Measurements from ENCODE around the gene SLC24A3. TPM values are rescaled to one million over a fixed set of nuclear protein-coding genes. Genes with fewer than 3 reads are reported as not detected.
A peak's percentile ranks its signal among the peaks of the same experiment; 100 is the strongest.

The SLC24A3 gene
- total RNA-seq, 1 donor from 2014 or later, result 14.0 TPM

DNA sequence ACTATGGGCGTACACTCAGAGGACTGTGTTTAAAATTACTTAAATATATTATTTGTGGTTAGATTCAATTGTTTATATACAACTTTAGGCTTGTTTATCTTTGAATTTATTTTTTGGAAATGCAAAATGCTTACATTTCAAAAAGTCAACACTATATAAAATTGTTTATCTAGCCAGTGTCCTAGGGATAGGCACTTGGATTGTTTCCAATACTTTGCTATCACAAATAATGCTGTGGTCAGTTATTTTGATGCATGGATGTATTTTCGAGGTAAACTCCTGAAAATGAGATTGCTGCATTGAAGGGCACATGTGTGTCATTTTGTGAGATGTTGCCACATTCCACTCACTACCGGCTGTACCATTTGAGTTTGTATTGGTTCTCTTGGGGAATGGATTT, 213.9 kb downstream of the SLC24A3 start:
- TF ChIP-seq, protein P1, sequence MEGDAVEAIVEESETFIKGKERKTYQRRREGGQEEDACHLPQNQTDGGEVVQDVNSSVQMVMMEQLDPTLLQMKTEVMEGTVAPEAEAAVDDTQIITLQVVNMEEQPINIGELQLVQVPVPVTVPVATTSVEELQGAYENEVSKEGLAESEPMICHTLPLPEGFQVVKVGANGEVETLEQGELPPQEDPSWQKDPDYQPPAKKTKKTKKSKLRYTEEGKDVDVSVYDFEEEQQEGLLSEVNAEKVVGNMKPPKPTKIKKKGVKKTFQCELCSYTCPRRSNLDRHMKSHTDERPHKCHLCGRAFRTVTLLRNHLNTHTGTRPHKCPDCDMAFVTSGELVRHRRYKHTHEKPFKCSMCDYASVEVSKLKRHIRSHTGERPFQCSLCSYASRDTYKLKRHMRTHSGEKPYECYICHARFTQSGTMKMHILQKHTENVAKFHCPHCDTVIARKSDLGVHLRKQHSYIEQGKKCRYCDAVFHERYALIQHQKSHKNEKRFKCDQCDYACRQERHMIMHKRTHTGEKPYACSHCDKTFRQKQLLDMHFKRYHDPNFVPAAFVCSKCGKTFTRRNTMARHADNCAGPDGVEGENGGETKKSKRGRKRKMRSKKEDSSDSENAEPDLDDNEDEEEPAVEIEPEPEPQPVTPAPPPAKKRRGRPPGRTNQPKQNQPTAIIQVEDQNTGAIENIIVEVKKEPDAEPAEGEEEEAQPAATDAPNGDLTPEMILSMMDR (conservative IDR thresholded peaks at IDR 0.05), result no peak
- Mint-ChIP-seq H3K36me3 (peaks cover 6% of the 10 kb centered on the region), H3K27ac (peak overlapping the region; percentile 4), H3K4me3 (peak overlapping the region; percentile 15), H3K27me3 (peaks cover 3% of the 10 kb centered on the region), H3K9me3 (peaks cover 6% of the 10 kb centered on the region), H3K4me1 (ENCODE audit: unreplicated experiment) (peaks cover 69% of the 10 kb centered on the region)
- no peak for DNase-seq (ENCODE audit: extremely low spot score, unreplicated experiment)

DNA sequence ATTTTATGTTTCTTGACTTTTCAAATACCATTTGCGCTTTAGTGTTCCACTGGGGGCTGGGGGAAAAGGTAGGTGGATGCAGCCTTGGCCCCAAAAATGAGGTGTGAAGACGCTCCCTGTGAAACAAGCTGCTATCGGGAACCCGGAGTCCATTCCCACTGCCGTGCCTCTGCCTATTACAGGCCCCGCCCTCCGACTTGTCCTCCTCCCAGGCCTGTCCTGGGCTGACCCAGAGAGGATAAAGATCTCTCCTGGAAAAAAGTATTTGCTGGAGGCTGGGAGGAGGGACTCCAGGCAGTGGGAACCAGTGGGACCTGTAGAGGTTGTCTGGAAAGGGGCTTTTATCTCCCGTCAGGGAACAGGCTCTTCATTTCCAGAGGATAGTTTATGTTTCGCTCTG, 215.0 kb downstream of the SLC24A3 start:
- peak overlapping the region; percentile 14 for H3K4me3 Mint-ChIP-seq
- TF ChIP-seq, protein P1 (conservative IDR thresholded peaks at IDR 0.05), result no peak
- peak overlapping the region; percentile 4 for H3K27ac Mint-ChIP-seq
- peaks cover 6% of the 10 kb centered on the region for H3K36me3 Mint-ChIP-seq
- H3K9me3 Mint-ChIP-seq, result peaks cover 6% of the 10 kb centered on the region
- H3K4me1 Mint-ChIP-seq (ENCODE audit: unreplicated experiment), result peaks cover 70% of the 10 kb centered on the region
- no peak for DNase-seq (ENCODE audit: extremely low spot score, unreplicated experiment)
- H3K27me3 Mint-ChIP-seq, result peaks cover 3% of the 10 kb centered on the region

DNA sequence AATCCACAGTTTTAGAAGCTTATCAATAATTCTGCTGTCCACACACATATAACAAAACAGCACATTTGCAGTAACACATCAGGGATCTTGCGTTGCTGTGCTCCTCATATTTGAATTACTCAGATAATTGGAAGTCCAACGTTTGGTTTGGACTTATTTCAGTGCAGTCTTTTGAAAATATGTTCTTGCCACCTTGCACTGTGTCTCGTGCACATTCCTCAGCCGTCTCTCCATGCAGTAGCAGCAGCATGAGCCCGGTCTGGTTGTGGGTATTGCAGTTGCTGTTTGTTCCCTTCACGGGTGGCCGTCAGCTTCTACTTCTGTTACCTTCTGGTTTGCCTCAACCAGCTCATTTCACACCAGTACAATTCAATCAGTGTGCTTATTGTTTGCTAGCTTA, 215.5 kb downstream of the SLC24A3 start:
- H3K4me3 Mint-ChIP-seq, result peak overlapping the region; percentile 14
- peaks cover 6% of the 10 kb centered on the region for H3K36me3 Mint-ChIP-seq
- TF ChIP-seq, protein P1 (conservative IDR thresholded peaks at IDR 0.05), result no peak
- H3K4me1 Mint-ChIP-seq (ENCODE audit: unreplicated experiment), result peaks cover 71% of the 10 kb centered on the region
- no peak for DNase-seq (ENCODE audit: extremely low spot score, unreplicated experiment)
- H3K27ac Mint-ChIP-seq, result peak overlapping the region; percentile 4
- peaks cover 6% of the 10 kb centered on the region for H3K9me3 Mint-ChIP-seq
- H3K27me3 Mint-ChIP-seq, result peaks cover 3% of the 10 kb centered on the region

DNA sequence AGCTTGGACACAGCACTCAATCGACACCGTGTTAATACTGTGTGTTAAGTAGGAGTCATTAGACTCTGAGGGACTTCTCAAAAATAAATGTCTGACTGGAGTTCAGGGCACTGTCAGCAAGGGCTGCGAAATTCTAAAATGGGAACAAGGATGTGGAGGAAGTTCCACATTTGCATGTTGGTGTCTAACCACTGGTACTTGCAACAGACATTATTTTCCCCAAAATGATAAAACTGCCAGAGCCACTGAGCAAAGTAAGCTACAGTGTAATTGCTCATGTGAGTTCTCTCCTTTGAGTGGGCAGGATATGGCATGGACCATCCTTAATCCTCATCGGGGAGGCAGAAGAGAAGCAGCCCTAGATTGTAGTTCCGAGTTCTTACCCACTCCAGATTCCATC, 215.9 kb downstream of the SLC24A3 start:
- DNase-seq (ENCODE audit: extremely low spot score, unreplicated experiment), result no peak
- H3K4me3 Mint-ChIP-seq, result no peak overlapping the region
- H3K27me3 Mint-ChIP-seq, result peaks cover 3% of the 10 kb centered on the region
- peaks cover 6% of the 10 kb centered on the region for H3K9me3 Mint-ChIP-seq
- H3K36me3 Mint-ChIP-seq, result peaks cover 6% of the 10 kb centered on the region
- H3K4me1 Mint-ChIP-seq (ENCODE audit: unreplicated experiment), result peaks cover 71% of the 10 kb centered on the region
- TF ChIP-seq, protein P1 (conservative IDR thresholded peaks at IDR 0.05), result no peak
- H3K27ac Mint-ChIP-seq, result peak overlapping the region; percentile 4

DNA sequence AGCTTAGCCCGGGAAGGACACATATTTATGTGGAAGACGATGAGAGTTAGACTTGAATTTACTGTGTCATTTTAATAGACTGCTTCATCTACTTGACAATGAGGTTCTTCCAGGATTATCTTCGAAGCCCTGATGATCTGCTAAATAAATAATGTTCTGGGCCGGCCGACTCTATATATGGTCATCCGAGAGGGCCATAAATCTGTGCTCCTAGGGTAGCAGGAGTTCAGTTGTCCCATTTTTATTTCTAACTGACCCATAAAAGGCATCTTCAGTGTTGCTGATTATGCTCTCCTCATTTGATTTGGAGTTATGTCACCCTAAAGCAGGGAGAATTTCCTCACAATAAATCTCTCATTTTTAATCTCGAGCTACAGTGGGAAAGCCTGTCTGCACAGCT, 217.1 kb downstream of the SLC24A3 start:
- TF ChIP-seq, protein P1 (conservative IDR thresholded peaks at IDR 0.05), result no peak
- Mint-ChIP-seq H3K36me3 (peaks cover 6% of the 10 kb centered on the region), H3K27ac (no peak overlapping the region), H3K9me3 (peaks cover 6% of the 10 kb centered on the region), H3K27me3 (peaks cover 3% of the 10 kb centered on the region), H3K4me3 (no peak overlapping the region), H3K4me1 (ENCODE audit: unreplicated experiment) (peaks cover 72% of the 10 kb centered on the region)
- no peak for DNase-seq (ENCODE audit: extremely low spot score, unreplicated experiment)

Data from type B pancreatic cell (in vitro differentiated cells).